AG04450 (cell line): ENCODE results near the gene EPN3. TPM values are rescaled to one million over a fixed set of nuclear protein-coding genes. Genes with fewer than 3 reads are reported as not detected.

ENCODE experiments used
- CTCF ChIA-PET: fragments of 300-600, 350-600 bp; formaldehyde crosslinking; extraction: SDS; loops from one replicate; lab custom pipeline; 2022; ENCODE audit warnings: antibody characterized with exemption, inconsistent platforms; lab: Charles Lee
- POLR2A ChIA-PET: fragments of 350-600 bp; formaldehyde crosslinking; extraction: SDS; loops from one replicate; lab custom pipeline; 2021; ENCODE audit warnings: antibody characterized with exemption, inconsistent platforms; lab: Yijun Ruan, JAX
- DNase-seq: peaks from one replicate; pipeline ENCODE4 v3.0.0-alpha.2; 2011; ENCODE audit warnings: low read depth, low spot score
- H3K27ac ChIP-seq: one replicate; pipeline ENCODE4 v1.5.1; 2012; ENCODE audit warnings: low read depth, low read length, control low read depth
- H3K27me3 ChIP-seq: one replicate; pipeline ENCODE4 v1.6.0; 2012; ENCODE audit warnings: low read length; ENCODE audit not compliant: control insufficient read depth, insufficient read depth
- H3K4me3 ChIP-seq: 2 replicates; pipeline ENCODE4 v1.5.1; 2011; ENCODE audit warnings: mild to moderate bottlenecking, low read depth, low read length, control low read depth
- H3K9me3 ChIP-seq: 2 replicates; pipeline ENCODE4 v1.5.1; 2012; ENCODE audit warnings: low read length; ENCODE audit not compliant: control insufficient read depth, insufficient read depth
- CTCF ChIP-seq: IDR thresholded peaks from 2 replicates; pipeline ENCODE4 v1.5.1; 2011; ENCODE audit warnings: low read depth, low read length, control low read depth, inconsistent platforms
- polyA plus RNA-seq: library from polyadenylated mRNA; depleted of rRNA; stranded (reverse); fragments of >200 nt; gene quantifications from 2 replicates; pipeline ENCODE4 v1.2.3, GENCODE V29; 2011

The EPN3 gene
- polyA plus RNA-seq, 1 experiment = not detected

GRCh38 chr17:50536683-50537646, 4.4 kb downstream of the EPN3 start:
- CTCF ChIA-PET = no interaction called here

GRCh38 chr17:50537721-50538548, 5.4 kb downstream of the EPN3 start:
- Histone ChIP-seq H3K27ac (no peak overlapping the region), H3K4me3 (no peak overlapping the region), H3K9me3 (no peaks in the 10 kb centered on the region; the same call in 1 of the 2 replicates), H3K27me3 (peaks cover 7% of the 10 kb centered on the region)
- TF ChIP-seq CTCF = no peak
- POLR2A ChIA-PET = no interaction called here
- DNase-seq = no peak
- CTCF ChIA-PET = interaction anchor here (0.7 kb wide), 1 partner anchor 462 kb away, joined by 4 read pairs; no protein-coding TSS in a partner anchor

More at GRCh38 chr17:50536683-50537646, 4.4 kb downstream of the EPN3 start:
- Histone ChIP-seq H3K27ac (no peak overlapping the region), H3K4me3 (no peak overlapping the region), H3K9me3 (no peaks in the 10 kb centered on the region; the same call in 1 of the 2 replicates), H3K27me3 (peaks cover 17% of the 10 kb centered on the region)
- DNase-seq = no peak
- POLR2A ChIA-PET = no interaction called here
- no peak for TF ChIP-seq CTCF

GRCh38 chr17:50538549-50539410, 6.2 kb downstream of the EPN3 start:
- Histone ChIP-seq H3K27ac (no peak overlapping the region), H3K4me3 (no peak overlapping the region), H3K27me3 (no peaks in the 10 kb centered on the region), H3K9me3 (no peaks in the 10 kb centered on the region; the same call in 1 of the 2 replicates)
- no peak for TF ChIP-seq CTCF
- ChIA-PET POLR2A (no interaction called here), CTCF (interaction anchor here (0.7 kb wide), 1 partner anchor 461 kb away, joined by 4 read pairs; no protein-coding TSS in a partner anchor)
- no peak for DNase-seq

GRCh38 chr17:50539762-50540559, 7.4 kb downstream of the EPN3 start:
- no peak for TF ChIP-seq CTCF
- ChIA-PET CTCF (no interaction called here), POLR2A (no interaction called here)
- no peak for DNase-seq
- Histone ChIP-seq H3K9me3 (no peaks in the 10 kb centered on the region; the same call in 1 of the 2 replicates), H3K27me3 (no peaks in the 10 kb centered on the region), H3K4me3 (no peak overlapping the region), H3K27ac (no peak overlapping the region)
